ENCODE results near the gene PRELID2. TPM values are rescaled to one million over a fixed set of nuclear protein-coding genes. Genes with fewer than 3 reads are reported as not detected.

PRELID2 gene
- total and polyA plus RNA-seq, 2 experiments from 2014 or later = 15.6 to 24.7 TPM

DNA sequence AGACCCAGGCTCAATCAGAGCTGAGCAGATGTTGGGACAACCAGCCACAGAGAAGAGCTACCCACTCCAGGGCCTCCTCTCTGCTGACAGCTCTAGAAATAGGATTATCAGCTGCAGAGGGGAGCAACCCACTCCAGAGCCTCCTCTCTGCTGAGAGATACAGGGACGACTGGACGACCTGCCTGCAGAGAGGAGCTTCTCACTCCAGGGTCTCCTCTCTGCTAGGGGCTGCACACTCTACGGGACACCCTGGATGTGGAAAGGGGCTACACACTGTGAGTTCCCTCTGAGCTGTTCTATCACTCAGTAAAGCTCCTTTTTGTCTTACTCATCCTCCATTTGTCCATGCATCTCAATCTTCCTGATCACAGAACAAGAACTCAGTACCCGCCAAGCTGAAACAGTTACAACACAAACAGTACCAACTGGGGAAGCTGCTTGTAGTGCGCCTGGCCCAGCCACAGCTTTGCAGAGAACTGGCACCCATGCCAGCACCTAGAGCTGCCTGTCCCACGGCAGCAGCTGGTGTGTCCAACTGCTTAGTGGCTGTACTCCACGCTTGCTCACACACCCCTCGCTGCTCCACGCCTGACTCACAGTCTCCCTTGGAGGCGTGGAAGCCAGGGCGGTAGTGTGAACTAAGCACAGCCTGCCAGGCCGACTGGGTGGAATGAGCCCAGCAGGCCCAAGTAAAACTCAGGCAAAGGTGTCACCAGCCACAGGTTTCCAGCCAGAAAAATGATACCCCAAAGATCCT is 56.8 kb downstream of the PRELID2 start:
- Histone ChIP-seq H3K4me1 (ENCODE audit: insufficient read depth) (no peaks in the 10 kb centered on the region), H3K9me2 (replicated peaks; ENCODE audit: insufficient read depth) (no peaks in the 10 kb centered on the region), H3K36me3 (replicated peaks; ENCODE audit: insufficient read depth, low read depth) (no peaks in the 10 kb centered on the region), H3K79me2 (no peaks in the 10 kb centered on the region), H2AFZ (no peak overlapping the region), H3K9me3 (ENCODE audit: low read depth) (no peaks in the 10 kb centered on the region), H3K27ac (no peak overlapping the region), H3K4me2 (no peak overlapping the region), H3K27me3 (no peaks in the 10 kb centered on the region), H4K20me1 (ENCODE audit: insufficient read depth, poor library complexity, severe bottlenecking) (no peaks in the 10 kb centered on the region), H3K4me3 (no peak overlapping the region)
- TF ChIP-seq EZH2 (IDR thresholded peaks at IDR 0.05; ENCODE audit: borderline replicate concordance) (no peak), EZH2phosphoT487 (IDR thresholded peaks at IDR 0.05; ENCODE audit: low read depth, severe bottlenecking, unreplicated experiment) (no peak), CTCF (IDR thresholded peaks at IDR 0.05; ENCODE audit: poor library complexity) (no peak)
- 97% methylated on average over 12 of the region's 12 CpGs for WGBS (ENCODE audit: low lambda C conversion rate, missing lambda C conversion rate)
- no peak for DNase-seq (ENCODE audit: low spot score)

GRCh38 chr5:145777445-145778063 is 57.6 kb downstream of the PRELID2 start:
- Histone ChIP-seq H3K4me2 (no peak overlapping the region), H3K9me2 (replicated peaks; ENCODE audit: insufficient read depth) (no peaks in the 10 kb centered on the region)
- WGBS (ENCODE audit: low lambda C conversion rate, missing lambda C conversion rate) = 95% methylated on average over 11 of the region's 11 CpGs

DNA sequence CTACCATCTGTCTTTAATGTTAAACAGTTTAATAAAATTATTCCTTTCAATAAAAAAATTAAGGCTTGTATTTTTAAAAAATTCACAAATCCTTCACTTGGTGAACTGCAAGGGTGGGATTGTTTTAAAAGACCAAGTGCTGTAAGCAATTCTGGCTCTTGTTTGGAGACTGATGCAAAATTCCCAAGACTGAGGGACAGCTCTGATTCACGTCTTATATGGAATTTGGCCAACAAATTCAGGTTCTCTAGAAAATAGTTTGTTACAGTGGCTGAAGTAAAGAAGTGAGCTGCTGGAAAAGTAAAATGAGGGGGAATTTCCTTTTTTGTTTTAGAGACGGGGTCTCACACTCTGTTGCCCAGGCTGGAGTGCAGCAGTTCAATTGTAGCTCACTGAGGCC is 58.3 kb downstream of the PRELID2 start:
- 91% methylated on average over 2 of the region's 2 CpGs for WGBS (ENCODE audit: low lambda C conversion rate, missing lambda C conversion rate)
- Histone ChIP-seq H3K79me2 (no peaks in the 10 kb centered on the region), H3K36me3 (replicated peaks; ENCODE audit: insufficient read depth, low read depth) (no peaks in the 10 kb centered on the region), H3K4me3 (no peak overlapping the region), H3K27me3 (no peaks in the 10 kb centered on the region), H2AFZ (no peak overlapping the region), H3K27ac (no peak overlapping the region), H3K9me3 (ENCODE audit: low read depth) (no peaks in the 10 kb centered on the region), H3K9me2 (replicated peaks; ENCODE audit: insufficient read depth) (no peaks in the 10 kb centered on the region), H3K4me1 (ENCODE audit: insufficient read depth) (no peaks in the 10 kb centered on the region), H4K20me1 (ENCODE audit: insufficient read depth, poor library complexity, severe bottlenecking) (no peaks in the 10 kb centered on the region), H3K4me2 (no peak overlapping the region)
- DNase-seq (ENCODE audit: low spot score) = no peak
- TF ChIP-seq EZH2 (IDR thresholded peaks at IDR 0.05; ENCODE audit: borderline replicate concordance) (no peak), CTCF (IDR thresholded peaks at IDR 0.05; ENCODE audit: poor library complexity) (no peak), EZH2phosphoT487 (IDR thresholded peaks at IDR 0.05; ENCODE audit: low read depth, severe bottlenecking, unreplicated experiment) (no peak)

More at GRCh38 chr5:145777445-145778063, 57.6 kb downstream of the PRELID2 start:
- Histone ChIP-seq H3K36me3 (replicated peaks; ENCODE audit: insufficient read depth, low read depth) (no peaks in the 10 kb centered on the region), H4K20me1 (ENCODE audit: insufficient read depth, poor library complexity, severe bottlenecking) (no peaks in the 10 kb centered on the region), H3K9me3 (ENCODE audit: low read depth) (no peaks in the 10 kb centered on the region), H3K79me2 (no peaks in the 10 kb centered on the region), H3K4me3 (no peak overlapping the region), H3K27ac (no peak overlapping the region), H3K27me3 (no peaks in the 10 kb centered on the region), H3K4me1 (ENCODE audit: insufficient read depth) (no peaks in the 10 kb centered on the region), H2AFZ (no peak overlapping the region)
- DNase-seq (ENCODE audit: low spot score) = no peak
- TF ChIP-seq CTCF (IDR thresholded peaks at IDR 0.05; ENCODE audit: poor library complexity) (no peak), EZH2phosphoT487 (IDR thresholded peaks at IDR 0.05; ENCODE audit: low read depth, severe bottlenecking, unreplicated experiment) (no peak), EZH2 (IDR thresholded peaks at IDR 0.05; ENCODE audit: borderline replicate concordance) (no peak)

All from hepatocyte (in vitro differentiated cells).